CD4-positive, alpha-beta T cell (primary cell): ENCODE results near the gene BTNL9. TPM values are rescaled to one million over a fixed set of nuclear protein-coding genes. Genes with fewer than 3 reads are reported as not detected.
"Not testable (repeated sequence)": the region's sequence is repeated elsewhere in the genome, so short reads cannot be mapped to it uniquely, and the experiment has no call there.

Experiments
- ATAC-seq: fragments of 200-7000 bp; cut with Tn5 transposase; one replicate; pipeline ENCODE4 v1.10.0; 2022; ENCODE audit warnings: mild to moderate bottlenecking; ENCODE audit not compliant: poor library complexity
- CTCF ChIA-PET: fragments of 350-600 bp; sonication (Branson Sonifier 250); formaldehyde crosslinking; loops from one replicate; lab custom pipeline; 2021; ENCODE audit warnings: antibody characterized with exemption, inconsistent platforms; lab: Charles Lee
- POLR2A ChIA-PET: fragments of 350-600 bp; sonication (Branson Sonifier 250); formaldehyde crosslinking; loops from one replicate; lab custom pipeline; 2021; ENCODE audit warnings: antibody characterized with exemption, inconsistent platforms; lab: Charles Lee
- DNase-seq, 14 experiments: peaks; one replicate each; pipeline ENCODE4 v3.0.0-alpha.2; 2013 to 2020; ENCODE audit warnings: mixed read lengths in 2 of 14
- H3K27ac ChIP-seq, 2 donors: one replicate each; pipeline versions ENCODE4 v1.5.1 to v1.7.0; 2013; ENCODE audit warnings: low read length in 2 of 2, low read depth in 1 of 2, mild to moderate bottlenecking in 1 of 2
- H3K27me3 ChIP-seq, 2 experiments: 1 replicate in 1 of 2; 2 replicates in 1 of 2; pipeline versions ENCODE4 v1.6.1 to v1.7.0; 2013; ENCODE audit warnings: low read length in 2 of 2, control low read depth in 1 of 2, mild to moderate bottlenecking in 1 of 2, moderate library complexity in 1 of 2; ENCODE audit not compliant: insufficient read depth in 2 of 2, control insufficient read depth in 1 of 2
- H3K36me3 ChIP-seq: one replicate; pipeline ENCODE4 v1.6.1; 2013; ENCODE audit warnings: low read length, control low read depth; ENCODE audit not compliant: insufficient read depth
- H3K4me1 ChIP-seq: one replicate; pipeline ENCODE4 v1.6.1; 2013; ENCODE audit warnings: low read length, control low read depth; ENCODE audit not compliant: insufficient read depth
- H3K4me3 ChIP-seq: one replicate; pipeline ENCODE4 v1.5.1; 2013; ENCODE audit warnings: mild to moderate bottlenecking, low read length, moderate library complexity
- H3K9me3 ChIP-seq, 2 experiments: 1 replicate in 1 of 2; 2 replicates in 1 of 2; pipeline versions ENCODE4 v1.6.1 to v1.7.0; 2013; ENCODE audit warnings: low read length in 2 of 2, mild to moderate bottlenecking in 2 of 2, control low read depth in 1 of 2, moderate library complexity in 1 of 2; ENCODE audit not compliant: control insufficient read depth in 1 of 2, insufficient read depth in 1 of 2
- H3K27ac Mint-ChIP-seq: one replicate; pipeline ENCODE4 v1.8.0; 2020; ENCODE audit warnings: mixed read lengths
- H3K27me3 Mint-ChIP-seq: one replicate; pipeline ENCODE4 v1.8.0; 2021; ENCODE audit warnings: mixed read lengths
- H3K36me3 Mint-ChIP-seq: one replicate; pipeline ENCODE4 v1.8.0; 2021; ENCODE audit warnings: low read depth, mixed read lengths
- H3K4me1 Mint-ChIP-seq: one replicate; pipeline ENCODE4 v1.8.0; 2021; ENCODE audit warnings: low read depth, mixed read lengths
- H3K4me3 Mint-ChIP-seq: one replicate; pipeline ENCODE4 v1.8.0; 2020; ENCODE audit warnings: mild to moderate bottlenecking, mixed read lengths
- H3K9me3 Mint-ChIP-seq: one replicate; pipeline ENCODE4 v1.8.0; 2020; ENCODE audit warnings: mixed read lengths
- intact Hi-C, 2 experiments: fragments of 100-400 bp; cut with DNase I in 1 of 2; cut with micrococcal nuclease in 1 of 2; formaldehyde crosslinking; loops; one replicate each; pipeline versions ENCODE4 v1.15.1 to v1.9.0; 2023 to 2025; cut with DNase I, micrococcal nuclease
- total RNA-seq, 174 experiments: library from RNA in 2 of 174; stranded (reverse) in 2 of 174; gene quantifications; one replicate each; pipeline ENCODE4 v1.2.3 and lab custom pipeline; 2021 to 2026
- TF ChIP-seq, protein P1 (sequence below): fragments of 200-600 bp; IDR thresholded peaks from one replicate; pipeline ENCODE4 v1.8.0; 2022; ENCODE audit warnings: antibody characterized with exemption, mild to moderate bottlenecking

BTNL9 gene
- total RNA-seq, 2 experiments from 2014 or later, result not detected

DNA sequence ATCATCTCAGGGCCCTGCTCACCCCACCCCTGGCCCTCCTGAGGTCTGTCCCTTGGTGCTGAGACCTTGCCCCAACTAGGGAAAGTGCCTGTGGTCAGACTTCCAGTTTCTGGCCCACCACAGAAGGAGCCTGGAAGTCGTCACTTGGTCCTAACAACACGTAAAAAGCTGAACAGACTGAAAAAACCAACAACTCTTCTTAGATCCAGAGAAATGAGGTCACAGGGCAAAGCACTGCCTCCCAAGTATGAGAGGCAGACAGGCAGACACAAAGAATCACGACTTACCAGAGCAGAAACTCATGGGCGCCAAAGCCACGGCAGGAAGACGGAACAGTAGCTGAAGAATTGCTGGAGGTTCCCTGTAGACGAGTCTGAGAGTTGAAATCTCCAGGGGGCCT lies 52.4 kb downstream of the BTNL9 start:
- no peak for ATAC-seq

DNA sequence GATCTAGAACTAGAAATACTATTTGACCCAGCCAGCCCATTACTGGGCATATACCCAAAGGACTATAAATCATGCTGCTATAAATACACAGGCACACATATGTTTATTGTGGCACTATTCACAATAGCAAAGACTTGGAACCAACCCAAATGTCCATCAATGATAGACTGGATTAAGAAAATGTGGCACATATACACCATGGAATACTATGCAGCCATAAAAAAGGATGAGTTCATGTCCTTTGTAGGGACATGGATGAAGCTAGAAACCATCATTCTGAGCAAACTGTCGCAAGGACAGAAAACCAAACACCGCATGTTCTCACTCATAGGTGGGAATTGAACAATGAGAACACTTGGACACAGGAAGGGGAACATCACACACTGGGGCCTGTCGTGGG lies 55.1 kb downstream of the BTNL9 start:
- H3K36me3 ChIP-seq, H3K4me3 Mint-ChIP-seq, intact Hi-C loops, DNase-seq, ATAC-seq, H3K9me3 Mint-ChIP-seq, H3K4me3 ChIP-seq, H3K36me3 Mint-ChIP-seq, H3K4me1 ChIP-seq, POLR2A ChIA-PET, H3K27ac ChIP-seq, H3K27ac Mint-ChIP-seq, CTCF ChIA-PET: not testable (repeated sequence)
- Histone ChIP-seq H3K27me3 (peaks cover 15 to 36% of the 10 kb centered on the region in 2 experiments), H3K9me3 (peaks cover 0 to 11% of the 10 kb centered on the region in 2 experiments)
- Mint-ChIP-seq H3K27me3 (peaks cover 49% of the 10 kb centered on the region), H3K4me1 (peaks cover 14% of the 10 kb centered on the region)

More for the DNA sequence above, 52.4 kb downstream of the BTNL9 start:
- no peaks in the 10 kb centered on the region for H3K9me3 Mint-ChIP-seq
- Histone ChIP-seq H3K4me1 (no peaks in the 10 kb centered on the region), H3K9me3 (no peaks in the 10 kb centered on the region), H3K27me3 (peaks cover 3 to 21% of the 10 kb centered on the region in 2 experiments), H3K36me3 (no peaks in the 10 kb centered on the region), H3K27ac (no peak overlapping the region), H3K4me3 (no peak overlapping the region)
- no peaks in the 10 kb centered on the region for H3K4me1 Mint-ChIP-seq
- ChIA-PET CTCF (no interaction called here), POLR2A (no interaction called here)
- TF ChIP-seq, protein P1, sequence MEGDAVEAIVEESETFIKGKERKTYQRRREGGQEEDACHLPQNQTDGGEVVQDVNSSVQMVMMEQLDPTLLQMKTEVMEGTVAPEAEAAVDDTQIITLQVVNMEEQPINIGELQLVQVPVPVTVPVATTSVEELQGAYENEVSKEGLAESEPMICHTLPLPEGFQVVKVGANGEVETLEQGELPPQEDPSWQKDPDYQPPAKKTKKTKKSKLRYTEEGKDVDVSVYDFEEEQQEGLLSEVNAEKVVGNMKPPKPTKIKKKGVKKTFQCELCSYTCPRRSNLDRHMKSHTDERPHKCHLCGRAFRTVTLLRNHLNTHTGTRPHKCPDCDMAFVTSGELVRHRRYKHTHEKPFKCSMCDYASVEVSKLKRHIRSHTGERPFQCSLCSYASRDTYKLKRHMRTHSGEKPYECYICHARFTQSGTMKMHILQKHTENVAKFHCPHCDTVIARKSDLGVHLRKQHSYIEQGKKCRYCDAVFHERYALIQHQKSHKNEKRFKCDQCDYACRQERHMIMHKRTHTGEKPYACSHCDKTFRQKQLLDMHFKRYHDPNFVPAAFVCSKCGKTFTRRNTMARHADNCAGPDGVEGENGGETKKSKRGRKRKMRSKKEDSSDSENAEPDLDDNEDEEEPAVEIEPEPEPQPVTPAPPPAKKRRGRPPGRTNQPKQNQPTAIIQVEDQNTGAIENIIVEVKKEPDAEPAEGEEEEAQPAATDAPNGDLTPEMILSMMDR, result no peak
- H3K27me3 Mint-ChIP-seq, result peaks cover 42% of the 10 kb centered on the region
- no peak for DNase-seq
- H3K27ac Mint-ChIP-seq, result no peak overlapping the region
- H3K36me3 Mint-ChIP-seq, result no peaks in the 10 kb centered on the region
- no peak overlapping the region for H3K4me3 Mint-ChIP-seq
- intact Hi-C loops, result no loop called here

DNA sequence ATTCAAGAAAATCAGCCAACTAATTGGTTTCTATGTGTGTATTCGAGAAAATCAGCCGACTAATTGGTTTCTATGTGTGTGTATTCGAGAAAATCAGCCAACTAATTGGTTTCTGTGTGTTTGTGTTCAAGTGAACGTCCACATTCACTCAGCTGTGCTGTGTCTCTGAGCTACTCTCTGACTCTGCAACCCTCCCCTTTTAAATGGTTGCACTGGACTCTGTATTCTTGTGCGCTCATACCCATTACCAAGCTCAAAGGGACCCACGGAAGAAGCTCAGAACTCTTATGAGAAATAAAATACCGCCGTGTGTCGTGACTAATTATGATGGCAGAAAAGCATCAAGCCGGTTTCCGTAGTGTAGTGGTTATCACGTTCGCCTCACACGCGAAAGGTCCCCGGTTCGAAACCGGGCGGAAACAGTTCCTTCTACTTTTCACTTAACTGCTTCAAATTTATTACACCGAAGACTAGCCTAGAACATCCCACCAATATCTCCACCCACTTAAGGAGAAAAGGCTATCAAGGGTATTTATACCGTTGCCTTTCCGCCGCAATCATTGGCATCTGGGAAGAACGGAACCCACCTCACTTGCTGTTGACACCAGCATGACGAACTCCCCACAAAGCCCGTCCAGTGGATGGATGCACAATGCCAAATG lies 56.8 kb downstream of the BTNL9 start:
- H3K9me3 Mint-ChIP-seq, H3K4me3 Mint-ChIP-seq: not testable (repeated sequence)
- peaks cover 15% of the 10 kb centered on the region for H3K4me1 Mint-ChIP-seq

DNA sequence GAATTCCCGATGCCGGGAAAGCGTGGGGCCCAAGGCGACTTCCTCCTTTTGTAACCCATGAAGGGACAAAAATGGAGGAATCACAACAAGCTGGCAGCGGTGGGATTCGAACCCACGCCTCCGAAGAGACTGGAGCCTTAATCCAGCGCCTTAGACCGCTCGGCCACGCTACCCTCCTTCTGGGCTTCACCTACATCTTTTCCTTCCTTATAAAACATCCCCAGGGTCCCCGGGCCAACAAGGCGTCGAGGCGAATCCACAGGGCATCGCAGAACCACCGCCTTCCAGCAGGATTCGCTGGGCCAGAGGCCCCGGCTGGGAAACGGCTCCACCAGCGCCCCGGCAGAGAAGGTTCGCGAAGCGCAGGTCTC lies 57.3 kb downstream of the BTNL9 start:
- H3K36me3 Mint-ChIP-seq, intact Hi-C loops, POLR2A ChIA-PET, H3K4me3 ChIP-seq, DNase-seq, ATAC-seq, H3K27ac ChIP-seq, H3K4me3 Mint-ChIP-seq, H3K36me3 ChIP-seq, H3K27ac Mint-ChIP-seq, H3K4me1 ChIP-seq, CTCF ChIA-PET, H3K9me3 Mint-ChIP-seq: not testable (repeated sequence)
- peaks cover 15% of the 10 kb centered on the region for H3K4me1 Mint-ChIP-seq
- Histone ChIP-seq H3K27me3 (peaks cover 16 to 35% of the 10 kb centered on the region in 2 experiments), H3K9me3 (peaks cover 0 to 14% of the 10 kb centered on the region in 2 experiments)
- peaks cover 43% of the 10 kb centered on the region for H3K27me3 Mint-ChIP-seq

More for the DNA sequence above, 56.8 kb downstream of the BTNL9 start:
- peak; percentile 25 for ATAC-seq
- H3K27ac ChIP-seq, H3K4me1 ChIP-seq, H3K36me3 ChIP-seq, CTCF ChIA-PET, H3K4me3 ChIP-seq, intact Hi-C loops, H3K36me3 Mint-ChIP-seq, DNase-seq, POLR2A ChIA-PET, H3K27ac Mint-ChIP-seq: not testable (repeated sequence)
- peaks cover 0 to 14% of the 10 kb centered on the region in 2 experiments for H3K9me3 ChIP-seq
- H3K27me3 Mint-ChIP-seq, result peaks cover 48% of the 10 kb centered on the region
- H3K27me3 ChIP-seq, result peaks cover 16 to 40% of the 10 kb centered on the region in 2 experiments

DNA sequence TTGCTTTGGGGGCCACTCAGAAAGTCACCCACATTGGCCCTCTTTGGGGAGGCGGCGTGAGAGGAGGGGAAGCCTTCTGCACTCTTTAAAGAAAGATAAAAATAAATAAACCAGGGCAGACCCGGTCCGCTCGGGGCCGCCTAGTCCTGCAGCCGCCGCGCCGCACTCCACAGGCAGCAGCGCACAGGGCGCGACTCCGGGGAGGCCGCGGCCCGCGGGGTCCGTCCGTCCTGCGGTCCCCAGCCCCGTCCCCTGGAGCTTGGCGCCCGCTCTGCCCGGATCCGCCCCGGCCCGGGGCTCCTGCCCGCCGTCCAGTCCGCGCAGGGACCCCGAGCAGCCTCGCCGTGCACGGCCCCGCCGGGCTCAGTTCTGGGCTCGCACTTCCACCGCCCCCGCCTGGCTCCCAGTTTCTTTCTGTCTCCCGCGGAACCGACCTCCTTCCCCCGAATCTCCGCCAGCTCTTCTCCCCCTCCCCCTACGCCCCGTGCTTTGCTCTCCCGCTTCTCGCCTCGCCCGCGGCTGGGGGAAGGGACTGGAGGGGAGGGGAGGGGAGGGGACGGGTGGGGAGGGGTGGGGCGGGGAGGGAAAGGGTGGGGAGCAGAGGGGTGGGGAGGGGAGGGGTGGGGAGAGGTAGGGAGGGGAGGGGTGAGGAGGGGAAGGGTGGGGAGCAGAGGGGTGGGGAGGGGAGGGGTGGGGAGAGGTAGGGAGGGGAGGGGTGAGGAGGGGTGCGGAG lies 57.9 kb downstream of the BTNL9 start:
- Histone ChIP-seq H3K9me3 (peaks cover 0 to 14% of the 10 kb centered on the region in 2 experiments), H3K27me3 (peaks cover 16 to 29% of the 10 kb centered on the region in 2 experiments)
- H3K4me3 Mint-ChIP-seq, H3K4me1 ChIP-seq, H3K36me3 Mint-ChIP-seq, H3K27ac ChIP-seq, CTCF ChIA-PET, DNase-seq, POLR2A ChIA-PET, H3K36me3 ChIP-seq, intact Hi-C loops, H3K27ac Mint-ChIP-seq, ATAC-seq, H3K9me3 Mint-ChIP-seq, H3K4me3 ChIP-seq: not testable (repeated sequence)
- H3K27me3 Mint-ChIP-seq, result peaks cover 38% of the 10 kb centered on the region
- peaks cover 15% of the 10 kb centered on the region for H3K4me1 Mint-ChIP-seq
